HAP-1 (cell line): ENCODE results near the gene PCDH9.
A peak's percentile ranks its signal among the peaks of the same experiment; 100 is the strongest.

Experiments used
- DNase-seq, 2 experiments: peaks; one replicate each; pipeline ENCODE4 v3.0.0-alpha.2; 2016 to 2020; ENCODE audit warnings: low spot score in 2 of 2
- H3K27me3 ChIP-seq: fragments of 250-450 bp; sonication (Bioruptor Pico); 2 replicates; pipeline ENCODE4 v1.5.1; 2020; ENCODE audit warnings: low read depth, mild to moderate bottlenecking, moderate library complexity
- H3K36me3 ChIP-seq: fragments of 250-450 bp; sonication (Bioruptor Pico); replicated peaks from 2 replicates; pipeline ENCODE4 v1.5.1; 2020; ENCODE audit warnings: mild to moderate bottlenecking
- H3K4me1 ChIP-seq: fragments of 250-450 bp; sonication (Bioruptor Pico); 2 replicates; pipeline ENCODE4 v1.5.1; 2020; ENCODE audit warnings: mild to moderate bottlenecking
- H3K4me3 ChIP-seq: fragments of 250-450 bp; sonication (Bioruptor Pico); 2 replicates; pipeline ENCODE4 v1.5.1; 2020; ENCODE audit warnings: mild to moderate bottlenecking, moderate library complexity
- H3K9me3 ChIP-seq: fragments of 250-450 bp; sonication (Bioruptor Pico); 2 replicates; pipeline ENCODE4 v1.5.1; 2020; ENCODE audit warnings: mild to moderate bottlenecking, moderate library complexity
- in situ Hi-C: fragments of 300-500 bp; cut with MboI; formaldehyde crosslinking; loops from 3 replicates; pipeline ENCODE4 v1.14.3; 2020; ENCODE audit warnings: low sequenced_read_pairs, inconsistent platforms, mixed read lengths

The PCDH9 gene

GRCh38 chr13:67231289-67232000 lies 1.3 kb upstream of the PCDH9 start:
- in situ Hi-C loops, result loop anchor here (25.0 kb wide), 1 partner anchor 544 kb away; no protein-coding TSS in a partner anchor
- H3K4me1 ChIP-seq, result peaks cover 6% of the 10 kb centered on the region
- H3K4me3 ChIP-seq, result peak overlapping the region; percentile 73
- no peaks in the 10 kb centered on the region for H3K36me3 ChIP-seq
- H3K27me3 ChIP-seq, result no peaks in the 10 kb centered on the region
- peak in 1 of 2 experiments; percentile 37 for DNase-seq
- no peaks in the 10 kb centered on the region for H3K9me3 ChIP-seq

GRCh38 chr13:67230404-67231288 lies 510 bp upstream of the PCDH9 start:
- in situ Hi-C loops, result loop anchor here (25.0 kb wide), 1 partner anchor 543 kb away; no protein-coding TSS in a partner anchor
- H3K36me3 ChIP-seq, result no peaks in the 10 kb centered on the region
- peaks cover 6% of the 10 kb centered on the region for H3K4me1 ChIP-seq
- peak; percentile 92 to 97 for DNase-seq
- H3K9me3 ChIP-seq, result no peaks in the 10 kb centered on the region
- no peaks in the 10 kb centered on the region for H3K27me3 ChIP-seq
- peak overlapping the region; percentile 73 for H3K4me3 ChIP-seq

DNA sequence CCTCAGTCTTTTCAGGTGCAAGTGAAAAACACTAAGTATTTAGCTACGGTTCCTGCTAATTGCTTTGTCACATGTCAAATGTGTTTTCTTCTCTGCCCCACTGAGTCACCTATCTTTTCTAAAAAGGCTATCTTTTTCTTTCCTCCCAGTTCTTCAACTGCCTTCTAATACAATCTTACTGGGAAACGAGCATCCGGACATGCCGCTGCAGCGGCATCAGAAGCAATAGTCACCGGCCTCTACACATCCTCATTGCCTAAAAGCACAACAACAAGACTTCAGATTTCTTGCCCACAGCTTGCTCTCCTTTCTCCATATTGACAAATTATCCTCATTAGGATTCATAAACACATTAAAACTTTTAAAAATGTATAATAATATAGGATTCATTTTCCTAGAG lies 1.2 kb downstream of the PCDH9 start:
- in situ Hi-C loops, result loop anchor here (25.0 kb wide), 1 partner anchor 542 kb away; no protein-coding TSS in a partner anchor
- no peak for DNase-seq
- no peaks in the 10 kb centered on the region for H3K9me3 ChIP-seq
- H3K36me3 ChIP-seq, result no peaks in the 10 kb centered on the region
- peak overlapping the region; percentile 73 for H3K4me3 ChIP-seq
- H3K27me3 ChIP-seq, result no peaks in the 10 kb centered on the region
- H3K4me1 ChIP-seq, result peaks cover 8% of the 10 kb centered on the region

- H3K4me3 ChIP-seq, result no peak overlapping the region
Measured at GRCh38 chr13:67228031-67228430, 2.1 kb downstream of the PCDH9 start.

DNA sequence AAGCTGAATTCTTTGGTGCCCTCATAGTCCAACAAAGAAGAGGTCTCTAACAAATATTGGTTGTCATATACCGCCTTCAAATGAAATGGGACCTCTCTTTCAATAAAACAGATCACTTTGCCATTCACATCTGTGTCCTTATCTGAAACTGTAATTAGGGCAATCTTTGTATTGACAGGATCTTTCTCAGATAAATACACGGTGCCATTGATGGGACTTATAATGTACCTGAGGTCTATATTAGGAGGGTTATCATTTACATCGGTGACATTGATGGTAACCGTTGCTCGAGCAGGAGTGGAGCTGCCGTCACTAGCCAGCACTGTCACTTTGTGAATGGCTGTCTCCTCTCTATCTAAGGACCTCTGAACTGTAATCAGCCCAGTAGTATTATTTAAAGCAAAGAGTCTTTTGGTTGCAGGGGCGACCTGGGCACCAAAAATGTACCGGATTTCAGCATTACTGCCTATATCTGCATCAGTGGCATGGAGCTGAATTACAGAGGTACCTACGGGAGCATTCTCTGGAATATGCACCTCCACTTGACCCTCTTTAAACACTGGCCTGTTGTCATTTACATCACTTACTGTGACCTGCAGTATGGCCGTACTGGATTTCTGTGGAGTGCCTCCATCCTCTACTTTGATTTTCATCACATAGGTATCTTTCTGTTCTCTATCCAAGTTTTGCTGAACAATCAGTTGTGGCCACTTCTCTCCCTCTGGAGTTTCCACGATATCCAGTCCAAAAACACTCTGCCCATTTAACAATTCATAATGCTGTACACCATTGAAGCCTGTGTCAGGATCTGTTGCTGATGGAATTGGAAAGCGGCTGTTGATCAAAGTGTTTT lies 2.8 kb downstream of the PCDH9 start:
- peaks cover 11% of the 10 kb centered on the region for H3K4me1 ChIP-seq
- DNase-seq, result no peak
- H3K36me3 ChIP-seq, result no peaks in the 10 kb centered on the region
- H3K4me3 ChIP-seq, result no peak overlapping the region
- H3K27me3 ChIP-seq, result no peaks in the 10 kb centered on the region
- H3K9me3 ChIP-seq, result no peaks in the 10 kb centered on the region
- in situ Hi-C loops, result loop anchor here (25.0 kb wide), 1 partner anchor 540 kb away; no protein-coding TSS in a partner anchor

More at GRCh38 chr13:67228031-67228430, 2.1 kb downstream of the PCDH9 start:
- Histone ChIP-seq H3K27me3 (no peaks in the 10 kb centered on the region), H3K36me3 (no peaks in the 10 kb centered on the region), H3K4me1 (peaks cover 12% of the 10 kb centered on the region), H3K9me3 (no peaks in the 10 kb centered on the region)
- no peak for DNase-seq
- in situ Hi-C loops, result loop anchor here (25.0 kb wide), 1 partner anchor 541 kb away; no protein-coding TSS in a partner anchor

GRCh38 chr13:67226696-67227095 lies 3.4 kb downstream of the PCDH9 start:
- H3K4me3 ChIP-seq, result no peak overlapping the region
- no peak for DNase-seq

GRCh38 chr13:67225252-67226159 lies 4.6 kb downstream of the PCDH9 start:
- no peaks in the 10 kb centered on the region for H3K9me3 ChIP-seq
- peaks cover 10% of the 10 kb centered on the region for H3K4me1 ChIP-seq
- no peaks in the 10 kb centered on the region for H3K36me3 ChIP-seq
- H3K27me3 ChIP-seq, result no peaks in the 10 kb centered on the region
- DNase-seq, result no peak
- in situ Hi-C loops, result loop anchor here (25.0 kb wide), 1 partner anchor 538 kb away; no protein-coding TSS in a partner anchor
- H3K4me3 ChIP-seq, result no peak overlapping the region

More at GRCh38 chr13:67226696-67227095, 3.4 kb downstream of the PCDH9 start:
- Histone ChIP-seq H3K9me3 (no peaks in the 10 kb centered on the region), H3K36me3 (no peaks in the 10 kb centered on the region), H3K4me1 (peaks cover 8% of the 10 kb centered on the region), H3K27me3 (no peaks in the 10 kb centered on the region)
- in situ Hi-C loops, result loop anchor here (25.0 kb wide), 1 partner anchor 539 kb away; no protein-coding TSS in a partner anchor

DNA sequence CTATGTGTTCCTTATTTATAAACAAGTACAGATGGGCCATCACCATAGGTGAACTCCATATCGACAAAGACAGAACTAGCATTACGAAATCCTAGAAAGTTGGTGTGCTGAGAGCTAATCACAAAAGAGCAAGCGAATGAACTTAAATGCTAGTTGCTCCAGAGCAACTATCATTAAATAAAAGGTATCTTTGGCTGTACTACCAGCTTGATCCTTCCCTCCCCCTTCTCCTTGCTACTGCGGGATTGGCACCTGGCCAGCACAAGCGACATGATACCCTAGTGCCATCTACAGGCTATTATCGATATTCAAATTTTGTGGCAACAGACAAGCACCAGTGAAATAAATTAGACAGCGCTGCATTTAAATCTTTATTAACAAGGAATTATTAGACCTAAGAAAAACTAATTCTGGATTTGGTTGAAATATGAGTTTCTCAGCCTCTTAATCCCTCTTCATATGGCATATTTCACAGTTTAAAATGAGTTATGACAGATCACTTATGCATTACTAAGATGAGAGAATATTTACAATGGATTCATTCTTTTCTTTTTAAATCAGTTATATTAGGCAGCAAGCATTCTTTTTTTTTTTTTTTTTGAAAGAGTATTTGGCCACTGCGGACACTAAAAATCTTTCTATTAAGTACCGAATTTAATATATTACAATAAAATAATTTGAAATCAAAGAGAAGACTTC lies 5.8 kb downstream of the PCDH9 start:
- Histone ChIP-seq H3K27me3 (no peaks in the 10 kb centered on the region), H3K4me3 (peak overlapping the region; percentile 7; the same call in 1 of the 2 replicates), H3K9me3 (no peaks in the 10 kb centered on the region), H3K36me3 (no peaks in the 10 kb centered on the region), H3K4me1 (peaks cover 10% of the 10 kb centered on the region)
- in situ Hi-C loops, result loop anchor here (25.0 kb wide), 1 partner anchor 1562 kb away; no protein-coding TSS in a partner anchor
- peak; percentile 85 to 86 for DNase-seq

GRCh38 chr13:67223742-67224141 lies 6.4 kb downstream of the PCDH9 start:
- peak overlapping the region; percentile 7; the same call in 1 of the 2 replicates for H3K4me3 ChIP-seq

GRCh38 chr13:67223024-67223423 lies 7.1 kb downstream of the PCDH9 start:
- in situ Hi-C loops, result loop anchor here (25.0 kb wide), 1 partner anchor 1561 kb away; no protein-coding TSS in a partner anchor
- Histone ChIP-seq H3K4me3 (no peak overlapping the region), H3K27me3 (no peaks in the 10 kb centered on the region), H3K4me1 (peaks cover 18% of the 10 kb centered on the region), H3K36me3 (no peaks in the 10 kb centered on the region), H3K9me3 (no peaks in the 10 kb centered on the region)
- DNase-seq, result no peak

More at GRCh38 chr13:67223742-67224141, 6.4 kb downstream of the PCDH9 start:
- Histone ChIP-seq H3K4me1 (peaks cover 11% of the 10 kb centered on the region), H3K9me3 (no peaks in the 10 kb centered on the region), H3K27me3 (no peaks in the 10 kb centered on the region), H3K36me3 (no peaks in the 10 kb centered on the region)
- in situ Hi-C loops, result loop anchor here (25.0 kb wide), 1 partner anchor 1561 kb away; no protein-coding TSS in a partner anchor
- DNase-seq, result peak in 1 of 2 experiments; percentile 28

DNA sequence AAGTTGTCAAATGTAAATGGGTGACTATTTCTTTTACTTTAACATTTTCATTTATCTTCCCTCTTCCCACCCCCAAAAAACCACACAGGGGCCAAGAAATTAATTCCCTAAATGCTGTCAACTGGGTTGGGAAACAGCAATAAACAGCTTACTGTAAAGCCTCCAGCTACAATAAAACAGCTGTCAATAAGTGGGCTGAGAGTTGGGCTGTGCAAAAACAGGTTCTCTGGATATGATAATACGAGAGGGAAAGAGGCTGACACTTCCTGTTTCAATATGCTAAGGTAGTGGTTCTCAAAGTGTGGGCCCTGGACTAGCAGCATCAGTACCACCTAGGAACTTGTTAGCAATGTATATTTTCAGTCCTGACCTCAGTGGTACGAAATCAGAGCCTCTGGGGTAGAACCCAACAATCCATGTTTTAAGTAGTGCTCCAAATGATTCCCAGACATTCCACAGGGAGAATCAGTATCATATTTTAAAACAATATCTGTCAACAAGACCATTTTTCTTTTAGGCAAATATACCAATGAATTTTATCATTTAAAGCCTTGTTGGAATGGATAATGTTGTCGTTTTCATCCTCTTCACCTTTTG lies 8.4 kb downstream of the PCDH9 start:
- in situ Hi-C loops, result loop anchor here (25.0 kb wide), 1 partner anchor 1559 kb away; no protein-coding TSS in a partner anchor
- H3K9me3 ChIP-seq, result no peaks in the 10 kb centered on the region
- H3K27me3 ChIP-seq, result no peaks in the 10 kb centered on the region
- H3K36me3 ChIP-seq, result no peaks in the 10 kb centered on the region
- no peak overlapping the region for H3K4me3 ChIP-seq
- DNase-seq, result no peak
- peaks cover 30% of the 10 kb centered on the region for H3K4me1 ChIP-seq
